DMS114 treated with DMSO at 0.1 percent for 48 hours (cell line): ENCODE data around the gene LIN54.
"Not testable (repeated sequence)": the region's sequence is repeated elsewhere in the genome, so short reads cannot be mapped to it uniquely, and the experiment has no call there.

ENCODE experiments used
- DNase-seq: peaks from one replicate; lab custom pipeline; 2025; ENCODE audit not compliant: unreplicated experiment; lab: John Stamatoyannopoulos, UW

The LIN54 gene

DNA sequence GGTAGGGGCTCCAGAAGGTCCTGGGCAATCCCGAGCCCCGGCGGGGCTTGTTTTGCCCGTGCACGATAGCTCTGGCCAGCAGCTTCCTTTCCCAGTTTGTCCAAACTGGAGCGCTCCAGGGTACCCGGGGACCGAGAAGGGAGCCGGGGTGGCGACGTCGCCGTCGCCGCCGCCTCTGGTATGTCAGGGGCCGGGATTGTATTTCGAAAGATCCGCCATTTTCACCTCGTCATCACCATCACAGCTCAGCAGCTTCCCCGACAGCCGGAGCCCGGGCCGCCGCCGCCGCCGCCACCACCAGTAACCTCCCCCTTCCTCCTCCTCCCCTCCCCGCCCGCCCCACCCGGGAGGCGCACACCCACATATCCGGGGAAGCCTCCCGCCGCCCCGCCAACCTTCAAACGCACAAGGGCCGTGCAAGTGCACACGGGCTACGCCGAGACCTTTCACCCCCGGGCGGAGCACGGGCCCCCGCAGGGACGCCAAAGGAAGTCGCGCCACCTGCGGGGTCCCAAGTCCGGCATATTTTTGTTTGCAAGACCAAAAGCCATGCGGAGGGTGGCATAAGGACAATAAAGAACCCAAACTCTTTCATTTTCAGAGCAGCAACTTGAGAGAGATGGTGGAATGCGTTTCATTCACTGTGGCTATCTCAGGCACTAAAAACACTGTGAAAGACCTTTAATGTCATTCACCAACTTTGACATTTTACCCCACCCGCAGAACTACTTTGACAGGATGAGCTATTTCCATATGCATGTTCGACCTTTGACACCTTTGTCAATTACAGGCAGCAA is at the start of gene LIN54:
TSS of gene LIN54 (minus strand) at position 302 of the 797 bp plus-strand sequence. CDS start 25,979 bp downstream, outside the sequence.
- peak; percentile 37 for DNase-seq

DNA sequence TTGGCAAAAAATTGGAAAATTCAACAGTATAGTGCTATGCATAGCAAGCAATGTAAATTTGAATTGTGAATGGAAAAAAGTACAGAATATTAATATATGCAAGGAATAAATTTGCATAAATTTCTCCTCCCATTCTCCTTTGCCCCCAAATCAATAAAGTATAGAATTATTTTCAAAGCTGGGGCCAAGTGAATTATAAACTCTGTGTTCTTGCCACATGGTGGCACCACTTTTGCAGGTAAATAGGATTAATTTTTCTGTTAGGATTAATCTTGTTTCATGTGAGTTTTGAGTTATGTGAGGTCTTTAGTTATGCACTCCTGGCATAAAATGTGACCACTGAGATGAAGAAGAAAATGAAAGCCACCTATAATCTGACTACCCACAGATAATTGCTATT is 44.3 kb upstream of the LIN54 start:
- no peak for DNase-seq

DNA sequence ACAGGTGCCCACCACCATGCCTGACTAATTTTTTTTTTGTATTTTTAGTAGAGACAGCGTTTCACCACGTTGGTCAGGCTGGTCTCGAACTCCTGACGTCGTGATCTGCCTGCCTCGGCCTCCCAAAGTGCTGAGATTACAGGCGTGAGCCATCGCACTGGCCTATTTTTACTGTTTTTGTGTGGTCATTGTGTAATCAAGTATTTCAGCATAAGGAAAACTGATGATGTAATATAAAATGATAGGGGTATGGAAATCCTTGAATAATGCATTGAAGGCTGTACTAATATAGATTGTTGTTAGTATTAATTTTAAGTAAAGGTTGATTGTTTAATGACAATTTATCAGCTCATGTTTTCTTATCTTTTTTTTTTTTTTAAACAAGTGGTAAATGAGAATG is 38.2 kb upstream of the LIN54 start:
- DNase-seq: not testable (repeated sequence)

DNA sequence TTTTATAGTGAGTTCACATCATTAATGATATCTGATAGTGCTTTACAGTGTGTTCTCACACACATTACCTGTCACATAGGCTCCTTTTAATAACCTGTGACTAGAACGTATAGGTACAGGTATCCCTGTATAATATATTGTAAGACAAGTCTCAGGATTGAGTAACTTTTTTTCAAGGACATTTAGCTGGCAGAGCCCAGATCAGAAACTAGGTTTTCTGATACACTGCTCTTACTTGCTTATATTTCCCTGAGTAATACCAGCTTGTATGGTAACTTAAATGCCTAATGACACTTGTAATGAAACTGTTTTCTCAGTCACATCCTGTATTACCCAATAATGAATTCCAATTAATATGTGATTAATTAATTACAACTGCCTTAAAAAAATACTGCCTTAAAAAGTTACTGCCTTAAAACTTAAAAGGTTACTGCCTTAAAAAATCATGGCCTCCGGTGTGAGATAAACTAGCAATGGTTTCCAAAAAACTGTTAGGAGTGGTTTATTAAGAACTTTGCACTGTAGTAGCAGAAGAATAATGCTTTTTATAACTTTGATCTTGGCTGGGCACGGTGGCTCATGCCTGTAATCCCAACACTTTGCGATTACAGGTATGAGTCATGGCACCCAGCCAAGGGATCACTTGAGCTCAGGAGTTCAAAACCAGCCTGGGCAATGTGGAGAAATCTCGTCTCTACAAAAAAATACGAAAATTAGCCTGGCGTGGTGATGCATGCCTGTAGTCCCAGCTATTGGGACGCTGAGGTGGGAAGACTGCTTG is 36.3 kb upstream of the LIN54 start:
- no peak for DNase-seq

DNA sequence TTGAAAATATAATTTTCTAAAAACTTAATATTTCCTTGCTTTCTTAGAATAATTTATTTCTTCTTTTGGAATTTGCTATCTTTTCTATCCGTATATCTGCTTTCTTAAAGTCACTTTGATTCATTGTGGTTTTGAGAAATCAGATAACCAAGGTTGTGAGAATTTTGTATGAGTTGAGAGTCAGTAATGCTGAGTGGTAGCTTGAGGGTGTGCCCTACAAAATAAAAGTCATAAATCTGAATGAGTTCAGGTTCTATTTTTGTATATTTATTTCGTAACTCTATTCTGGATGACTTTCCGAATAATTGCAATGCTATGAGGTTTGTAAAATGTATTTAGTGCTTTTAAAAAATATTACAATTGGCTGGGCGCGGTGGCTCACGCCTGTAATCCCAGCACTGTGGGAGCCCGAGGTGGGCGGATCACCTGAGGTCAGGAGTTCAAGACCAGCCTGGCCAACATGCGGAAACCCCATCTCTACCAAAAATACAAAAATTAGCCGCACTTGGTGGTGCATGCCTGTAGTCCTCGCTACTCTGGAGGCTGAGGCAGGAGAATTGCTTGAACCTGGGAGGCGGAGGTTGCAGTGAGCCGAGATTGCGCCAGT is 33.3 kb upstream of the LIN54 start:
- DNase-seq: no peak

DNA sequence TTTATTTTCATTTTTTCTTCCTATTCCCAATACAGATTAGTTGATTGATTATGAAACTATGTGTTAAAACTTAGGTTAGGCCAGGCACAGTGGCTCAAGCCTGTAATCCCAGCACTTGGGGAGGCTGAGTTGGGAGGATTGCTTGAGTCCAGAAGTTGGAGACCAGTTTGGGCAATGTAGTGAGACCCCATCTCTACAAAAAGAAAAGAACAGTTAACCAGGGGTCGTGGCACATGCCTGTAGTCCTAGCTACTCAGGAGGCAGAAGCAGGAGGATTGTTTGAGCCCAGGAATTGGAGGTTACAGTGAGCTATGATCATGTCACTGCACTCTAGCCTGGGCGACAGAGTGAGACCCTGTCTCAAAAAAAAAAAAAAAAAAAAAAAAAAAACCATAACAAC is 32.5 kb upstream of the LIN54 start:
- not testable (repeated sequence) for DNase-seq

DNA sequence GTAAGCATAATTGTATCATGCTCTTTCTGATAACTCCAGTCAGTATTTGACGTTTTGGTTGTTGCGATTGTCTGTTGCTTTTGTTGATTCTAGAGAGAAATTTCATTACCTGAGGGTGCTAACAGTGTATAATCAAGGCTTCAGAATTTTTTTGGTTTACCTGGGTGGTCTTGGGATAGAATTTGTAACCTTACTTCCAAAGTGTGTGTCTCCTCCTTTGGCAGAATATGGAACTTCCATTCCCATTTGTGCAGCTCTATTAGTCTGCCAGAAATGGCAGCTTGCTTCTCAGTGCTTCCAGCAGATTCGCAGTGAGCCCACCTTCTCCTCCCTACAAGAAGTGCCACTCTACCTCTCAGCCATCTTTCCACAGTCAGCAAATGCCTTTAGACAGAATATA is 29.6 kb upstream of the LIN54 start:
- no peak for DNase-seq

DNA sequence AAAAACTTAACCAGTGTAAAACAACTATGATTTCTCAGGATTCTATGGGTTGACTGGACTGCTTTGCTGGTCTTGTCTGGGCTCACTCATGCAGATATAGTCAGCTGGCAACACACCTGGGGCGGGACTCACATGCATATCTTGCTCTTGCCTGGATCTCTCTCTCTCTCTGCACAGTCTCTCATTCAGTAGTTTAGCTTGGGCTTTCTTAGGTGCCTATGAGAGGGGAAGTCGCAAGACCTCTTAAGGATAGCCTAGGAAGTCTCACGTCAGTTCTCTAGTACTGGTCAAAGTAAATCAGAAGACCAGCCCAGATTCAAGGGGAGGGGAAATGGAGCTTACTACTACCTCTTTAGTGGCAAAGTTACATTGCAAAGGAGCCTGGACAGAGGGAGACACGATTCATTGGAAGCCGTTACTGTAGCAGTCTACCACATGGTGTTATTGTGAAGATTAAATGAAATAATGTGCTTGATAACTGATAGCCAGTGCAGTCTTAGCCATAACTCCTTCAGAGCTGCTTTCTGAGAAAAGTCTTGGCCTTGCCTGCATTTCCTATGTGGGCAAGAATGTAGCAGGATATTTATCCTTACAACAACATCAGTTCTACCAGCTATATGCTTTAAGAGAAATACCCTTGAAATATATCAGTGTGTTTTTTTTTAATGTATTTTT is 26.5 kb upstream of the LIN54 start:
- DNase-seq: no peak

DNA sequence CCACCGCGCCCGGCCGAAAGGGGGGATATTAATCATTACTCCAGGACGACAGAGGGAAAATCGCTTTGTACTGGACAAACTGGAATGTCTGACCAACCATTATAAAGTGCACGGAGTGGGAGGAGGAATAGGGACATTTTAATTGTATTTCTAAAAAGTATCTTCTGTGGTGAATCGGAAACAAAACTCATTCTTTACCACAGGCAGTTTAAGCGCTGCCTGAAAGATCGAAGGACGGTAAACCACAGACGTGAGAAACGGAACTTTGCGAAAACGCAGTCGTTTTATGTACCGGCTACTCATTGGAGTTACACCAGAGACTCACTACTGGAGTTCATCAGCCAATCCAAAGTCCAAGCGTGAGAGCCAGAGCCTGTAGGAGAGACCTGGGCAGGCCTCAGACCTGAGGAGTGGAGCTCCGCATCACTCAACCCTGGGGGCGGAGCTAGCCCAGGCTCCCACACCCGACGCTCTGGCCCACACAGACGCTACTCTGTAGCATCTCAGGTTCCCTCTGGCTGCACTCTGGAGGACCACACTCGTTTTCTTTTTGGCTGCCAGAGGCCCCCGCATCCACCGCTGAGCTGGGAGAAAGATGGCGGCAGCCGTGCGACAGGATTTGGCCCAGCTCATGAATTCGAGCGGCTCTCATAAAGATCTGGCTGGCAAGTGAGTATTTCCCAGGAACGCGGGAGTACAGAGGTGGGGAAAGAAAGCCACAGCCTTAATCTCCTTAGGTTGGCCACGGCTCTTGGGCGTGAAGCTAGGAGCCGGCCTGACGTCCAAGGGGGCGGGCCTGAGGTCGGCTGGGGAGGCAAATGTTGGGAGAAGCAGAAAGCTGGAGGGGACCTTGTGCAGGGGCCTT is 24.2 kb upstream of the LIN54 start, which contains the start of gene COPS4:
TSS of gene COPS4 (plus strand) at position 554 of the 865 bp plus-strand sequence. CDS start at position 596, 42 bp downstream.
- peak; percentile 92 for DNase-seq

DNA sequence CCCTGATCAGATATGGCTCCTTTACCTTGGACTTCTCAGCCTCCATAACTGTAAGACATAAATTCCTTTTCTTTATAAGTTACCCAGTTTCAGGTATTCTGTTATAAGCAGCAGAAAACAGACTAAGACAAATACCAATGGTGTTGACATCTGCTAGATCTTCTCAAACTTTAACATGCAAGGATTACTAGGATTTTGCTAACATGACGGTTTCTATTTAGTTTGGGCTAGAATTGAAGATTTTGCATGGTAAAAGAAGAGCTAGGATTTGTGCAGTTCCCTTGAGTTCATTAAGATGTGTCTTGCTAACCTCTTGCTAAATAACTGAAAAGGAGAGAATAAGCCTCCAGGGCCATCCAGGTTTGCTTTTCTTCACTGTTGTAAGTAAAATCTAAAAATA is 19.1 kb upstream of the LIN54 start:
- no peak for DNase-seq

DNA sequence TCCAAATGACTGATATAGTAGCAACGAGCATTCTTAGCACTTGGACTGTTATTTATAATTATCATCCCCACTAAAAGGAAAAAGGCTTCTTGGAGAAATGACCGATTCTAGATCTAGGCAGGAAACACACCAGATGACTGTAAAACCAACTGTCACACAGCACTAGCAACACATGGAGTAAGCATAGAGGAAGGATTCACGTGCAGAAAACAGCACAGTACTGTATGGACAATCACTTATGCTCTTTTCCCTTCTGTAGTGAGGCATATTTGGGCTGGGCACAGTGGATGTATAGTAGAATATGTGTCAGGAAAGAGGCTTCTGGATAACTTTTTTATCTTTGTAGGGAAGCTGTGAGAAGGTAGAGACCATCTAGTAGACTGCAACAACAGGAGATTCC is 18.4 kb upstream of the LIN54 start:
- DNase-seq: no peak

DNA sequence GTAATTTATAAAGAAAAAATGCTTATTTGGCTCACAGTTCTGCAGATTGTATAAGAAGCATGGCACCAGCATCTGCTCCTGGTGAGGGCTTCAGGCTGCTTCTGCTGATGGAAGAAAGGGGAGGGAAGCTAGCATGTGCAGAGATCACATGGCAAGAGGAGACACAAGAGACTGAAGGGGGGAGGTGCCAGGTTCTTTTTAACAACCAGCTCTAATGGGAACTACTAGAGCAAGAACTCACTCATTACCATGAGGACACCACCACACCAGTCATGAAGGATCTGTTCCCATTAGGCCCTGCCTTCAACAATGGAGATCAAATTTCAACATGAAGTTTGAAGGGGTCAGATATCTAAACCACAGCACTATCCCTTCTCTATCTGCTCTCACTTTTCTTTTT is 14.9 kb upstream of the LIN54 start:
- DNase-seq: no peak

DNA sequence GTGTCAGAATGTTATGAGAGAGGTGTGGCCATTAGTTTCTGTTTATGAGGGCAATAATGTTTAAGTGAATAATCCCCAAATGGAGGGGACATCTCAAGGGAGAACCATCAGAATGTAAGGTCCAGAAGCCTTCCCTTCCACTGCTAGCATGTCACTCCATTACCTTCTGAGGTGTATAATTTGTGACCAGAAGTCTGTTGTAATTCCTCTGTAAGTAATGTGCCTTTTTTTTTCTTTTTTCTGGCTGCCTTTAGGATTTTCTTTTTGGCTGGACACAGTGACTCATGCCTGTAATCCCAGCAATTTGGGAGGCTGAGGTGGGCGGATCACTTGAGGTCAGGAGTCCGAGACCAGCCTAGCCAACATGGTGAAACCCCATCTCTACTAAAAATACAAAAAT is 13.6 kb upstream of the LIN54 start:
- no peak for DNase-seq

DNA sequence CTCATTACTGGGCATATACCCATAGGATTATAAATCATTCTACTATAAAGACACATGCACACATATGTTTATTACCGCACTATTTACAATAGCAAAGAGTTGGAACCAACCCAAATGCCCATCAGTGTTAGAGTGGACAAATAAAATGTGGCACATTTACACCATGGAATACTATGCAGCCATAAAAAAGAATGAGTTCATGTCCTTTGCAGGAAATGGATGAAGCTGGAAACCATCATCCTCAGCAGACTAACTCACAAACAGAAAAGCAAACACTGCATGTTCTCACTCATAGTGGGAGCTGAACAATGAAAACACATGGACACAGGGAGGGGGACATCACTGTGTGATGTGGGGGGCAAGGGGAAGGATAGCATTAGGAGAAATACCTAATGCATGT is 13.0 kb upstream of the LIN54 start:
- not testable (repeated sequence) for DNase-seq

DNA sequence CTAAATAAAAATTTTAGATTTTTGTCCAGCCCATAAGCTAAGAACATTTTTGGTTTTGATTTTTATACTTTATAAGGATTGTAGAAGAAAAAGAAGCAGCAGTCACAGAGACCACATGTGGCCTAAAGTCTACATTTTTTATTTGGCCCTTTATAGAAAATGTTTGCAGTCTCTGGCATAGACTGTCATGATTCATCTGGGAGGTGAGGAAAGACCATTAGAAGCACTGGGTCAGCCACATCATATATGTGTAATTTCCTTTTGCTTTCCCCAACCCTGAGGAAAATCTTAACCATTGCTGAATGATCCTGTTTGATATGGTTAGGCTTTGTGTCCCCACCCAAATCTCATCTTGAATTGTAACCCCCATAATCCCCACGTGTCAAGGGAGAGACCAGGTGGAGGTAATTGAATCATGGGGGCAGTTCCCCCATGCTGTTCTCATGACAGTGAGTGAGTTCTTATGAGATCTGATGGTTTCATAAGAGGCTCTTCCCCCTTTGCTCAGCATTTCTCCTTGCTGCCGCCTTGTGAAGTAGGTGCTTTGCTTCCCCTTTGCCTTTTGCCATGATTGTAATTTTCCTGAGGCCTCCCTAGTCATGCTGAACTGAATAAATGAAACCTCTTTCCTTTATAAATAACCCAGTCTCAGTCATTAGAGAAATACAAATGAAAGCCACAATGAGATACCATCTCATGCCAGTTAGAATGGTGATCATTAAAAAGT is 12.3 kb upstream of the LIN54 start:
- no peak for DNase-seq

DNA sequence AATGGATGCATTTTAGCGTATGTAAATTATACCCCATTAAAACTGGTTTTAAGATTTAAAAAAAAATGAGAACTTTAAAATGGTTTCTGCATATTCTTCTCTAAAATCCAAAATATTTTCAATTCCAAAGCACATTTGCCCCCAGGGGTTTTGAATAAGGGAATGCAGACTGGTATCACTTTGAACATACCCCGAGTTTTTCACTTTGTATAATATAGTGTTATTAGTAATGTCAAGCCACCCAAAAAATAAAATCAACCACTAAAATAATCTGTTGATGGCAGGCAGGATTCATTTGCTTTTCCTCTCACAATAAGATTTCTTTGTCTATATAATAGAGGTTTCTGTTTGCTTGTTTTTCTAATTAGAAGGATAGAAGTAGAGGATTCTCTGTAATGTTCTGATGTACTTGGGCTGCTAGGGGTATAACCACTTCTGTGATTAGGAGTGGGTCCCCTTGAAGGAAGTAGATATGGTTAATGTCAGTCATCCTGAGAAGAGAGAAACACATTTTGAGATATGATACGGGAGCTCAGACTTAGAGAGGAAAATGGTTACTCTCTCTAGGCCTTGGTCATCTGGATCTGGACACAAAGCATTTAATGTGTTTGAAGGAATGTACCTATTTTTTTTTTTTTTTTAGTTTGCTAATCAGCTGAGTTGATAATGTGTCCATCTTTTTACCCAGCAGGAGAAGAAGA is 9.3 kb upstream of the LIN54 start:
- DNase-seq: no peak

DNA sequence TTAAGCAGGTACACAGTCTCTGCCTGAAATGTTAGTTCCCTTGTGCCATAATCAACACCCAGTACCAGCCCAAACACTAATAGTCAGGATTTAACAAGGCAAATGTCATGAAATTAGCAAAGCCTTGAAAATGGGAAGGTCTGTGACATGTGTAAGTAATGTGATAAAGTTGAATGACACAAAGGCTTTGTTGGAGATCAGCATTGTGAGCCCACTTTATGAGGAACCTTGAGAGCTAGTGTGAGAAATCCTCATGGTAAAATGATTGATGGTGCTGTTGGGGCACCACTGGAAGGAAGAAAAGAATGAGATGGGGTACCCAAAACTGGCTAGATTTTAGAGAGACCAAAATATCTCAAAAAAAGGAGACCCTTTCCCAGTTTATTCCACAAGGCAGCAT is 3.3 kb upstream of the LIN54 start:
- no peak for DNase-seq

DNA sequence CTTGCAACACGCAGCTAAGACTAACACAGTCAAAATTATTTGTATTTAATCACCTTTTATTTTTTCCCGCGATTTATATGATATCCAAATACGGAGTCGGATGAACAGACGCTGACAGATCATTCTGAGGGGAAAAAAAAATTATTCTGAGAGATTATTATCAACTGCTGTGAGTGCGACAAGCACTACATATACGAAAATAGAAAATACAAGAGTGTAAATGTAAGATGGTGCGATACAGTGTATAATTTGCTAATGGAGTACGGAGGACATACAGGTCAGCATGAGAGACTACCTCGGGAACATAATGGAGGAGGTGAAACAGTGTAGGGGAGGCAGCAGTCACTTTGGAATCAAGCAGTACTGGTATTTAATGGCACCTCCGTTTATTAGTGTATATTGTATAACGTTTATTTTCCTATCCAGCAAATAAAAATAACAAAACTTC is 2.8 kb upstream of the LIN54 start:
- DNase-seq: no peak
